HCT116 (cell line): Measurements from ENCODE around the gene MNAT1. TPM values are rescaled to one million over a fixed set of nuclear protein-coding genes. Genes with fewer than 3 reads are reported as not detected.

Source experiments
- ATAC-seq: fragments of 200-7000 bp; cut with Tn5 transposase; 2 replicates; pipeline ENCODE4 v1.9.1; 2020; ENCODE audit warnings: mild to moderate bottlenecking, moderate library complexity
- BruUV-seq: library from RNA; stranded (reverse); fragments of 400-500 nt; replicated peaks from 2 replicates; lab custom pipeline; 2021; lab: Mats Ljungman, UMichigan
- CTCF ChIA-PET: fragments of 300-600 bp; sonication (Branson Sonifier 250); formaldehyde crosslinking; loops from one replicate; lab custom pipeline; 2021; ENCODE audit warnings: antibody characterized with exemption; lab: Charles Lee
- POLR2A ChIA-PET: fragments of 300-600, 350-600 bp; sonication (Branson Sonifier 250); formaldehyde crosslinking; loops from one replicate; lab custom pipeline; 2021; ENCODE audit warnings: antibody characterized with exemption; lab: Charles Lee
- RAD21 ChIA-PET, 2 experiments: fragments of 300-600 bp; sonication (Branson Sonifier 250); formaldehyde crosslinking; loops; one replicate each; lab custom pipeline; 2023; ENCODE audit warnings: low total read pairs in 2 of 2; ENCODE audit not compliant: uncharacterized antibody in 2 of 2, unreplicated experiment in 2 of 2, low non-redundant PET in 1 of 2; lab: Charles Lee
- DNase-seq: peaks from one replicate; pipeline ENCODE4 v3.0.0-alpha.2; 2010; ENCODE audit warnings: low read depth, low spot score
- H2AFZ ChIP-seq: fragments of 200-600 bp; shearing (Covaris generic), sonication (generic); 2 replicates; pipeline ENCODE4 v1.6.1; 2017; ENCODE audit warnings: low read depth, mixed run types, mixed read lengths, antibody characterized with exemption, low read length; ENCODE audit not compliant: poor library complexity, severe bottlenecking
- H3K27ac ChIP-seq: 2 replicates; pipeline ENCODE4 v1.5.1; 2012; ENCODE audit warnings: low read depth, low read length
- H3K27me3 ChIP-seq: fragments of 200-600 bp; sonication (generic); 2 replicates; pipeline ENCODE4 v1.6.1; 2016; ENCODE audit warnings: mixed run types, low read length, mixed read lengths; ENCODE audit not compliant: insufficient read depth
- H3K36me3 ChIP-seq, 2 experiments: fragments of 200-500 bp in 1 of 2; fragments of 200-600 bp in 1 of 2; sonication (Bioruptor generic) in 1 of 2; sonication (generic) in 1 of 2; 2 replicates each; pipeline versions ENCODE4 v1.5.1 to v1.6.1; 2014 to 2016; ENCODE audit warnings: low read length in 2 of 2, inconsistent platforms in 1 of 2, mixed read lengths in 1 of 2, mixed run types in 1 of 2; ENCODE audit not compliant: insufficient read depth in 2 of 2, control insufficient read depth in 1 of 2
- H3K4me1 ChIP-seq, 2 experiments: fragments of 200-600 bp in 1 of 2; sonication (generic) in 1 of 2; 2 replicates each; pipeline versions ENCODE4 v1.5.1 to v1.6.1; 2012 to 2017; ENCODE audit warnings: low read length in 2 of 2, inconsistent platforms in 1 of 2, mild to moderate bottlenecking in 1 of 2, mixed read lengths in 1 of 2, mixed run types in 1 of 2, moderate library complexity in 1 of 2; ENCODE audit not compliant: insufficient read depth in 2 of 2, control insufficient read depth in 1 of 2
- H3K4me2 ChIP-seq: fragments of 200-600 bp; sonication (generic); 2 replicates; pipeline ENCODE4 v1.6.1; 2017; ENCODE audit warnings: mixed run types, low read length, mixed read lengths
- H3K4me3 ChIP-seq, 2 experiments: fragments of 200-600 bp in 1 of 2; sonication (generic) in 1 of 2; replicated peaks in 1 of 2; 2 replicates each; pipeline ENCODE4 v1.5.1; 2011 to 2016; ENCODE audit warnings: low read length in 2 of 2, control low read depth in 1 of 2, low read depth in 1 of 2, mild to moderate bottlenecking in 1 of 2, mixed read lengths in 1 of 2, mixed run types in 1 of 2
- H3K79me2 ChIP-seq: fragments of 200-600 bp; sonication (generic); 2 replicates; pipeline ENCODE4 v1.6.1; 2017; ENCODE audit warnings: mild to moderate bottlenecking, mixed run types, low read length, moderate library complexity, mixed read lengths; ENCODE audit not compliant: insufficient read depth
- H3K9ac ChIP-seq: fragments of 200-600 bp; sonication (generic); 2 replicates; pipeline ENCODE4 v1.6.1; 2016; ENCODE audit warnings: low read length, mixed read lengths
- H3K9me2 ChIP-seq: fragments of 200-600 bp; sonication (generic), shearing (Covaris generic); 2 replicates; pipeline ENCODE4 v1.6.1; 2017; ENCODE audit warnings: mixed run types, mild to moderate bottlenecking, moderate library complexity; ENCODE audit not compliant: insufficient read depth
- H3K9me3 ChIP-seq, 2 experiments: fragments of 200-500 bp in 1 of 2; fragments of 200-600 bp in 1 of 2; sonication (Bioruptor generic) in 1 of 2; sonication (generic) in 1 of 2; 2 replicates each; pipeline ENCODE4 v1.6.1; 2014 to 2017; ENCODE audit warnings: low read length in 2 of 2, mixed read lengths in 2 of 2, inconsistent platforms in 1 of 2, low read depth in 1 of 2, mild to moderate bottlenecking in 1 of 2, mixed run types in 1 of 2, moderate library complexity in 1 of 2; ENCODE audit not compliant: control insufficient read depth in 1 of 2, insufficient read depth in 1 of 2
- H4K20me1 ChIP-seq: fragments of 200-600 bp; sonication (generic), shearing (Covaris generic); 2 replicates; pipeline ENCODE4 v1.6.1; 2017; ENCODE audit warnings: mixed run types, mild to moderate bottlenecking, moderate library complexity; ENCODE audit not compliant: insufficient read depth
- CBX3 ChIP-seq: IDR thresholded peaks from 2 replicates; pipeline ENCODE4 v1.6.1; 2012; ENCODE audit warnings: low read depth
- ELF1 ChIP-seq: IDR thresholded peaks from 2 replicates; pipeline ENCODE4 v1.6.1; 2012; ENCODE audit warnings: low read depth, borderline replicate concordance
- EZH2 ChIP-seq: fragments of 200-600 bp; sonication (generic); IDR thresholded peaks from 2 replicates; pipeline ENCODE4 v1.6.1; 2017; ENCODE audit warnings: antibody characterized with exemption, mixed run types
- EZH2phosphoT487 ChIP-seq: fragments of 200-600 bp; IDR thresholded peaks from 2 replicates; pipeline ENCODE4 v1.6.1; 2018; ENCODE audit warnings: antibody characterized with exemption, borderline replicate concordance
- JUND ChIP-seq: IDR thresholded peaks from 2 replicates; pipeline ENCODE4 v1.6.1; 2012
- POLR2A ChIP-seq: IDR thresholded peaks from 2 replicates; pipeline ENCODE4 v1.7.0; 2011; ENCODE audit warnings: borderline replicate concordance; ENCODE audit not compliant: insufficient read depth, insufficient read length; ENCODE audit errors: extremely low read depth
- SP1 ChIP-seq: IDR thresholded peaks from 2 replicates; pipeline ENCODE4 v1.6.1; 2012; ENCODE audit warnings: low read depth
- YY1 ChIP-seq: IDR thresholded peaks from 2 replicates; pipeline ENCODE4 v1.6.1; 2011; ENCODE audit warnings: low read length, low read depth, moderate library complexity, mild to moderate bottlenecking; ENCODE audit not compliant: insufficient replicate concordance; ENCODE audit errors: extremely low read depth
- ZFX ChIP-seq: fragments of 450-650 bp; IDR thresholded peaks from 2 replicates; pipeline ENCODE4 v1.6.1; 2017
- ZNF274 ChIP-seq: fragments of 200-500 bp; sonication (Bioruptor generic); IDR thresholded peaks from 2 replicates; pipeline ENCODE4 v1.6.1; 2014; ENCODE audit warnings: mild to moderate bottlenecking, low read depth, low read length, inconsistent platforms
- intact Hi-C: fragments of 100-400 bp; cut with micrococcal nuclease; formaldehyde crosslinking; loops from 2 replicates; pipeline ENCODE4 v1.10.0; 2022
- total RNA-seq: library from RNA; stranded (reverse); gene quantifications from one replicate; pipeline ENCODE4 v1.2.1, GENCODE V29; 2021; ENCODE audit not compliant: unreplicated experiment
- TF ChIP-seq, protein P1 (sequence below): IDR thresholded peaks from 2 replicates; pipeline ENCODE4 v1.6.1; 2012
- TF ChIP-seq, protein P2 (sequence below), 3 experiments: fragments of 200-600 bp in 1 of 3; sonication (generic) in 1 of 3; IDR thresholded peaks in 2 of 3; conservative IDR thresholded peaks in 1 of 3; 2 replicates each; pipeline ENCODE4 v1.5.1; 2012 to 2017; ENCODE audit warnings: low read depth in 2 of 3, low read length in 2 of 3, antibody characterized with exemption in 1 of 3, borderline replicate concordance in 1 of 3, control low read depth in 1 of 3, mild to moderate bottlenecking in 1 of 3, mixed read lengths in 1 of 3, mixed run types in 1 of 3, moderate library complexity in 1 of 3; ENCODE audit not compliant: insufficient read depth in 1 of 3

MNAT1 gene
- total RNA-seq, 1 experiment from 2014 or later, result 49.3 TPM

DNA sequence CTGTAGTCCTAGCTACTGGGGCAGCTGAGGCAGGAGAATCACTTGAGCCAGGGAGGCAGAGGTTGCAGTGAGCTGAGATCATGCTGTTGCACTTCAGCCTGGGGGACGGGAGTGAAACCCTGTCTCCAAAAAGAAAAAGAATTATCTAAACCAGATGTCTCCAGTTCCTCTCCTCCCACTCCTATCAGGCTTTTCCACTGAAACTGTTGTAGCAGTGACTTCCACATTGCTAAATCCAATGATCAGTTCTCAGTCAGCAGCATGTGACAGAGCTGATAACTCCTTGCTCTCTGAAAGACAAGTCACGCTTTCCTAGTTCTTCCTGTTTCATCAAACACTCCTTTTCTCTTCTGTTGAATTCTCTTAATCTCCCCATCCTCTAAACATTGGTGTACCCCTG lies 255.0 kb downstream of the MNAT1 start (continued):
- no peak for TF ChIP-seq YY1
- no peak for TF ChIP-seq POLR2A
- no peak for TF ChIP-seq CBX3
- no peak for TF ChIP-seq EZH2
- TF ChIP-seq SP1, result no peak
- no peak for TF ChIP-seq ZFX
- TF ChIP-seq, protein P1, sequence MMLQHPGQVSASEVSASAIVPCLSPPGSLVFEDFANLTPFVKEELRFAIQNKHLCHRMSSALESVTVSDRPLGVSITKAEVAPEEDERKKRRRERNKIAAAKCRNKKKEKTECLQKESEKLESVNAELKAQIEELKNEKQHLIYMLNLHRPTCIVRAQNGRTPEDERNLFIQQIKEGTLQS, result no peak

DNA sequence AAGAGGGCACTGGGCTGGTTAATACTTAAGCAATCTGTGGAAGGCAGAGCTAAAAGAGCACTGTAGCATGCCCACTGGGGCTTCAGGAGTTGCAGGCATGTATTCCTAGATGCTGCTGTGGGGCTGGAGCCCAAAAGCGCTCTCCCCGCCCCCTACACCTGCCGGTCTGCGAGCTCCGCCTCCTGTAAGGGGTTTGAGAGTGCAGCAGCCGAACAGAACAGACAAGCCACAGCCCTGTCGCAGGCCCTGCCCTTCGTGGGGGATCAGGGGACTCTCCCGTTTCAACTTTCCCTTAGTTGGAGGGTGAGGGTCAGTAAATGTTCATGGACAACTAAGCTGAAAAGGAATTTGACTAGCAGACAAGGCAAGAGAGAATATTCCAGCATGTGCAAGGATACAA lies 264.1 kb downstream of the MNAT1 start:
- intact Hi-C loops, result no loop called here

More for the DNA sequence above, 264.1 kb downstream of the MNAT1 start:
- Histone ChIP-seq H3K9ac (no peak overlapping the region), H3K9me3 (no peaks in the 10 kb centered on the region), H3K4me1 (no peaks in the 10 kb centered on the region), H4K20me1 (no peaks in the 10 kb centered on the region), H3K27ac (no peak overlapping the region), H3K4me2 (no peak overlapping the region), H3K79me2 (no peaks in the 10 kb centered on the region), H3K36me3 (no peaks in the 10 kb centered on the region), H3K9me2 (no peaks in the 10 kb centered on the region), H3K27me3 (no peaks in the 10 kb centered on the region)
- ChIA-PET POLR2A (no interaction called here), RAD21 (interaction anchor here in 1 of 2 experiments (0.6 kb wide), 1 partner anchor 352 kb away, joined by 3 read pairs; no protein-coding TSS in a partner anchor), CTCF (no interaction called here)
- ATAC-seq, result no peak
- DNase-seq, result no peak
- TF ChIP-seq POLR2A (no peak), JUND (no peak), ELF1 (no peak), CBX3 (no peak), ZNF274 (no peak), EZH2phosphoT487 (no peak)
- TF ChIP-seq, protein P2, sequence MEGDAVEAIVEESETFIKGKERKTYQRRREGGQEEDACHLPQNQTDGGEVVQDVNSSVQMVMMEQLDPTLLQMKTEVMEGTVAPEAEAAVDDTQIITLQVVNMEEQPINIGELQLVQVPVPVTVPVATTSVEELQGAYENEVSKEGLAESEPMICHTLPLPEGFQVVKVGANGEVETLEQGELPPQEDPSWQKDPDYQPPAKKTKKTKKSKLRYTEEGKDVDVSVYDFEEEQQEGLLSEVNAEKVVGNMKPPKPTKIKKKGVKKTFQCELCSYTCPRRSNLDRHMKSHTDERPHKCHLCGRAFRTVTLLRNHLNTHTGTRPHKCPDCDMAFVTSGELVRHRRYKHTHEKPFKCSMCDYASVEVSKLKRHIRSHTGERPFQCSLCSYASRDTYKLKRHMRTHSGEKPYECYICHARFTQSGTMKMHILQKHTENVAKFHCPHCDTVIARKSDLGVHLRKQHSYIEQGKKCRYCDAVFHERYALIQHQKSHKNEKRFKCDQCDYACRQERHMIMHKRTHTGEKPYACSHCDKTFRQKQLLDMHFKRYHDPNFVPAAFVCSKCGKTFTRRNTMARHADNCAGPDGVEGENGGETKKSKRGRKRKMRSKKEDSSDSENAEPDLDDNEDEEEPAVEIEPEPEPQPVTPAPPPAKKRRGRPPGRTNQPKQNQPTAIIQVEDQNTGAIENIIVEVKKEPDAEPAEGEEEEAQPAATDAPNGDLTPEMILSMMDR (IDR thresholded peaks at IDR 0.05 in 2 of 3, conservative IDR thresholded peaks at IDR 0.05 in 1 of 3; ENCODE audit: borderline replicate concordance in 1 of 3, insufficient read depth in 1 of 3, low read depth in 2 of 3, low read length in 2 of 3), result no peak
- TF ChIP-seq, all 23 proteins: peak for 0
- BruUV-seq, result no TSS peak
- Histone ChIP-seq H3K4me3 (no peak overlapping the region), H2AFZ (no peak overlapping the region)
